HPDE6-E6E7 (cell line): Measurements from ENCODE around the gene GABBR2.

ENCODE experiments used
- DNase-seq: peaks from one replicate; pipeline ENCODE4 v3.0.0; 2011; ENCODE audit warnings: missing footprints; ENCODE audit errors: extremely low spot score

Gene GABBR2

GRCh38 chr9:98342820-98343210 is 365.9 kb downstream of the GABBR2 start:
- DNase-seq, result no peak

DNA sequence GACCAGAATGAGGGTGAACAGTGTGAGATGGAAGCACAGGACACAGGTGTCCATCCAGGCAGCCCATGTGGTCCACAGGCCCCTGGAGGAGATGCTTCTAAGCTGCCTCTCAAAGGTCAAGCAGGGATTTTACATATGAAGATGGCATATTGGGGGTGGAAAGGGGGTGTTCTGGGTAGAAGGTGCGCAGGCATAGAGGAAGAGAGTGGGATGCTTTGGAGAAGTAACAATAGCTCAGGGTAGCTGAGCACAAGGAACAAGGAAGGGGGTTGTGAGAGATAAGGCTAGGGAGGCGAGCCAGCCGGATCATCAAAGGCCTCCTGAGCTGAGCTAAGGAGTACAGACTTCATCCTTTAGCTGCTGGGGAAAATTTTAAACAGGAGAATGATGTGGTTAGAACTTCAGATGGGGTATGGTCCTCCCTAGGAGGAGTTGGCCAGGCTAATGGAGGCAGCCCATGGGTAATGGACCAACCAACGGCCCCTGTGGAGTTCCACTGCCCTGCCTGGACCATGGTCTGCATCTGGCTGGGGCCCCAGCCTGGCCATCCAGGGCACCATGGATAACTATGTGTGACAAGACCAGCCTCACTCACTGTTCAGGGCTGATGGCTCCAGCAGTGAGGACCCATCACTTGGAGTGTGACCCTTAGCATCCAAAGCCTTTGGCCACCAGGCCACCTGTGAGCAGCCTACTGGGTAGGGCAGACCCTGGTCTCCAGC is 366.5 kb downstream of the GABBR2 start:
- DNase-seq, result no peak

GRCh38 chr9:98341157-98342097 is 367.3 kb downstream of the GABBR2 start:
- DNase-seq, result no peak

DNA sequence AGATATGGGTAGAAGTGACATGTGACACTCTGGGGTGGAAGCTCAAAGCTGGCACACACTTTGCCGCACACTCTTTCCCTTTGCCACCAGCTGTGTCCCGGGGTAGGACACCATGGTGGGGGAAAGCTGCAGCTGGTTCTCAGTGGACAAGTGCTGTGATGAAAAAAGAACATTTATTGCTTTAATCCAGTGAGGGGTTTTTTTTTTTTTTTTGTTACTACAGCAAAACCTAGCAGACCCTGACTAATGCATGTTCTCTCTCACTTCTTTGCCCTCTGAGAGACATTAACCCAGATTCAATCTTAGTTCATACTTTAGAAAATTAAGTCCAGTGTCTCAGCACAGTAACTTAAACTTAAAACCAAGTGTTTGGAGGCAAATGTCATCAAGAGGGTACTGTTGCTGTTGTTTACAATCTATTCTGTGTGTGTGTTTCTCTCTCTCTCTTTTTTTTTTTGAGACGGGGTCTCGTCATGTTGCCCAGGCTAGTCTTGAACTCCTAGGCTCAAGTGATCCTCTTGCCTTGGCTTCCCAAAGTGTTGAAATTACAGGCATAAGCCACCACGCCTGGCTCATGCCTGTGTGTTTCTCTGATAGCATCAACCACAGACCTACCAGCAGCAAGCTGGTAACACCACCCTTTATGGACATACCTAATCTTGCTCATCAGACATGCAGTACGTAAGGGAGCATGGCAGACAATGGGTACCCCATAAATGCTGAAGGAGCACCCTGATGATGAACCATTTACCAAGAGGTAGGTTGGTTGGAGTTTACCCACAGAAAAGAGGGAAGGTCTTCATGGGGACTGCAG is 368.5 kb downstream of the GABBR2 start:
- no peak for DNase-seq

DNA sequence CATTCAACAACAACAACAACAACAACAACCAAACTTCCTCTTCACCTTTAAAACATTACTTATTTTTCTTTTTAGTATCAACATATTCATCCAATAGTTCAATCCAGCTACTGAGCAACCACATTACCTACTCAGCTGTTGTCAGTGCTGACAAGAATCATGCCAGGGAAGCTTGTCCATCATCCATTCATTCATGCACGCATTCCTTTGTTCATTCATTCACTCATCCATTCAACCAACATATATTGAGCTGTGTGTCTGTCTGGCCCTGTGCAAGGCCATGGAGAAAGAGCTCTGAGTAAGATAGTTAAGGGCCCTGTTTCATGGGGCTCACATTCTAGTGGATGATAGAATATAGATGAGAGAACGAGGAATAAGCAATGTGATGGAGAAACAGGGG is 373.1 kb downstream of the GABBR2 start:
- DNase-seq, result no peak

- DNase-seq, result no peak
Observed at GRCh38 chr9:98334796-98335195, 373.9 kb downstream of the GABBR2 start.

GRCh38 chr9:98333703-98334582 is 374.8 kb downstream of the GABBR2 start:
- DNase-seq, result no peak

DNA sequence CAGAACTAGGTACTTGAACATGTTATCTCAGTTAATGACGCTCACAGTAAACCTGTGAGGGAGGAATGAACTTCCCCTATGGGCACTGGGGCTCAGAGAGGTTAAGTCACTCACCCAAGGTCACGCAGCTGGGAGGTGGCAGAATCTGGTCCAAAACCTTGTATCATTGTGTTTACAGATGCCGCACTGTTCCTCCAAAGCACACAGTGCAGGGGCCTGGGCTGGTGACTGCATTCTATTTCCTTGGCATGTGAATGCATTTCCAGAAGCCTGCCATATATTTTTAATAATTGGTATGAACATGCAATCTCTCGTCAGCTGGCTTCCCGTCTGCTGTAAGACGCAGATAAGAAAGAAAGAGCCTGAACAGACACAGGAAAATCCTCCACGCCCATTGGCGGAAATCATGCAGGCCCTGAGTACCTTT is 376.3 kb downstream of the GABBR2 start:
- no peak for DNase-seq

DNA sequence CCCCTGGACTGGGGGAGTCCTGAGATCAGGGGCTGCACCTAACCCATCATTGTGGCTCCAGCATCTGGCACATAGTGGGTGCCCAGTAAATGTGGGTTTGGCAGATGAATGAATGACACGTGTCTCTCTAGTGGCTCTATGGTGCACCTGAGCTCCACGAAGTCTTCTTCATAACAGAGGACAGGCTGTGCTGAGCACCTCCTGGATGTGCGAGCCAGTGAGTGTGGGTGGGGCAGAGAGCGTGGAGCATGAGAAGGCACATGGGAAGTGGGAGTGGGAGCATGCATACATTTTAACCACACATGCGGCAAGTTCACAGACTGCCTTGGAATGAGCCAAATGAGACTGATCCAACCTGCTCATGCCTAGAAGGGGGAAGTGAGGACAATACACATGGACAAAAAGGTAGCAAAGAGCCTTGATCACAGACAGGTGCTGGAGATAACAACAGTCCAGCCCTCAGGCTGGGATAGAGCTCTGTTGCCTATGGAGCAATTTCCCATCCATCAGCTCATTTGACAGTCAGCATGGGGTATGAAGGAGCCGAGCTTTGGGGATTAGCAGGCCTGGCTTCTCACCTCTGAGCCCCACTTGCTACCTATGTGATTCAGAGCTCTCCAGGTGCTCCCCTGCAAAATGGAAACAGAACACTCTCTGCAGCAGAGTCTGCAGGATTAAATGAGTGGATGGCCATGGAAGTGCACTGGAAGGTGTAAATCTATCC is 377.0 kb downstream of the GABBR2 start:
- DNase-seq, result no peak

DNA sequence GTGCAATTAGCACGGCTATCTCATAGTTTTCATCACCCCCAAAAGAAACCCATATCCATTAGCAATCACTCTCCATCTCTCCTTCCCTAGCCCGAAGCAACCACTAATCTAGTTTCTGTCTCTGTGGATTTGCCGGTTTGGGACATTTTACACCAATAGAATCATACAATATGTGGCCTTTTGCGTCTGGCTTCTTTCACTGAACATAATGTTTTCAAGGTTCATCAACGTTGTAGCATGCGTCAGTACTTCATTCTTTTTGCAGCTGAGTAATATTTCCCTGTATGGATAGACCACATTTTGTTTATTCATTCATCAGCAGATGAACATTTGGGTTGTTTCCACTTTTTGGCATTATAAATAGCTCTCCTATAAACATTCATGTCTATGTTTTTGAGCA is 377.9 kb downstream of the GABBR2 start:
- no peak for DNase-seq

GRCh38 chr9:98329904-98330303 is 378.8 kb downstream of the GABBR2 start:
- DNase-seq, result no peak

GRCh38 chr9:98329281-98329680 is 379.5 kb downstream of the GABBR2 start:
- DNase-seq, result no peak

DNA sequence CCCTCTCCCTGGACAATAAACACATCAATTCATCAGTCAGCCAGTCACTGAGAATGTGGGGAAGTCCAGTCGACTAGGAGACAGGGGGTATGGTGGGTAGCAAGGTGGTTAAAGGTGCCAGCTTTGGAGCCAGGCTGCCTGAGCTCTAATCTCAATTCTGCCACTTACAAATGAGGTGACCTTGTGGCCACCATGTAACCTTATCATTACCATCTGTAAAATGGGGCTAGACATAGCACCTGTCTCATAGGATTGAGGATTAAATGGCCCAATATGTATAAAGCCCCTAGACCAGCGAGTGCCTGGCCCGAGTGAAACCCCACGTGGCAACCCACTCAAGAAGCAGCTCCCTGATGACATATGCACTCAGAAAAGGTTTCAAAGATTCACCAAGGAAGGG is 380.0 kb downstream of the GABBR2 start:
- DNase-seq, result no peak

- no peak for DNase-seq
Observed at GRCh38 chr9:98328141-98328540, 380.6 kb downstream of the GABBR2 start.

GRCh38 chr9:98327249-98327561 is 381.5 kb downstream of the GABBR2 start:
- DNase-seq, result no peak

DNA sequence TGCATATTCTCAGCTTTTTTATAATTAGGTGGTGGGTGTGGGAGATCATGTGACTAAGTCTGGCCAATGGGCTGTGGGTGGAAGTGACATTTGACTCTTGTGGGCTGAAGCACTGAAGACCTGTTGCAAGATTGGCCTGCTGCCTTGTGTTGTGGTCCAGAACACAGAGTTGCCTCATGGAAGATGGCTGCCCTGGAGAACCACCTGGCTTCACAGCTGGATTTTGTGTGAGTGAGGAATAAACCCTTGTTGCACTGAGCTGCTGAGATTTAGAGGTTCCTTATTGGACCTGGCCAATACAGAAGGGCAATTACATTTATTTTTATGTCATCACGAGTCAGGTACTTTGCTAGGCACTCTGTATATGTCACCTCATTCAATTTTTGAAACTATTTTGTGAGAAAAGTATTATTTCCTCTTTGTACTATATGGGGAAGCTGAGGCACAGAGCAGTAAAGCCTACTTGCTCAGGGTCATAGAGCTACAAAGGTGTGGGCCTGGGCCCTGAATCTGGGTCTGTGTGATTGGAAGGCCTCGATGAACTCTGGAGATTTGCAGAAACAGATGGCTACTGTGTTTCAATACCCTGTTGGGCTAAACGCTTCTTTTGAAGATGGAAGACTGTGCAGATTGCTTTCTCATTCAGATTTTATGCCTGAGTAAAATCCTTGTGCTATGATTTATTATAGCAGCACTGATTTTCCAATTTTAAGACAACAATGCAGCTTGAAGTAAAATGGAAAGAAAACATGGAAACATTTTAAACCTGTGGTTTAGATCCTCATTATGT is 382.1 kb downstream of the GABBR2 start:
- no peak for DNase-seq

DNA sequence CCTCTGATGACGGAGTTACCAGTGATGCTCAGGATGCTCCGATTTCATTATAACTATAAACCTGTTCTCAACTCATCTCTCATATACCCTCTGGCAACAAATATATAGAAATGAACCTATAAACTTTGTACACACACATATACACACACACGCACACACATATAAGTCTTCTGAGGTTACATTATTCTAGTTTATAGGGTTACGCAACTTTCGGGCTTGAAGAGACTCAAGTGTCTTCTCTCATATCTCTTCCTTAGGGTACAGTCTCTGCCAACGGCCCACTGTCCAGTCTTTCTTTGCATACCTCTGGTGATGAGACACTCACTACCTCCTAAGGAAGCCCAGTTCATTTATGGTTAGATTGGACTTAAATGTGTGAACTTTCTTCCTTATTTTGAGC is 383.9 kb downstream of the GABBR2 start:
- no peak for DNase-seq

DNA sequence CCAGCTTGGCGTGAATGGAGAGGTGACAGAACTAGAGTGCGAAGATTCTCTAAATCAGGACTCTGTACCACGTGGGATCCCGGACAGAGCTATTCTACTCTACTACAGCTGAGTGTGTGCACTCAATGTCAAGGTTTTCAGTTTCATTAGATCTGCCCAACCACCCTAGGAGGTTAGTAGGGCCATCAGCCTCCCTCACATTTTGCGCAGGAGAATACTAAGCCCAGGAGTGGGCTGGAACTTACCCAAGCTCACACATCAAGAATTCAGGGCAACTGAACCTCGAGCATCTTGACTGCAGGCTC is 385.0 kb downstream of the GABBR2 start:
- DNase-seq, result no peak

- DNase-seq, result no peak
Observed at GRCh38 chr9:98323051-98323830, 385.5 kb downstream of the GABBR2 start.
